OCI-LY1 (cell line): ENCODE data around the gene ICAM1.

Experiments used
- H2AFZ ChIP-seq: fragments of 200-600 bp; sonication (generic), shearing (Covaris generic); 2 replicates; pipeline ENCODE4 v1.6.0; 2014; ENCODE audit warnings: antibody characterized with exemption, mild to moderate bottlenecking, low read length
- H3F3A ChIP-seq: fragments of 200-600 bp; sonication (generic), shearing (Covaris generic); 2 replicates; pipeline ENCODE4 v1.6.0; 2014; ENCODE audit warnings: mild to moderate bottlenecking, antibody characterized with exemption, low read length, moderate library complexity; ENCODE audit not compliant: insufficient read depth
- H3K27ac ChIP-seq: fragments of 200-600 bp; sonication (generic); 2 replicates; pipeline ENCODE4 v1.5.1; 2014; ENCODE audit warnings: low read length, mixed run types, mild to moderate bottlenecking, low read depth; ENCODE audit not compliant: poor library complexity, severe bottlenecking
- H3K27me3 ChIP-seq: fragments of 200-600 bp; sonication (generic); 2 replicates; pipeline ENCODE4 v1.6.0; 2014; ENCODE audit warnings: antibody characterized with exemption, mild to moderate bottlenecking, low read length, moderate library complexity; ENCODE audit not compliant: insufficient read depth
- H3K36me3 ChIP-seq: fragments of 200-600 bp; sonication (generic); 2 replicates; pipeline ENCODE4 v1.6.1; 2014; ENCODE audit warnings: mild to moderate bottlenecking, antibody characterized with exemption, low read length, moderate library complexity, mixed read lengths; ENCODE audit not compliant: insufficient read depth
- H3K4me1 ChIP-seq: fragments of 200-600 bp; sonication (generic); 2 replicates; pipeline ENCODE4 v1.5.1; 2014; ENCODE audit warnings: mild to moderate bottlenecking, low read length, moderate library complexity; ENCODE audit not compliant: insufficient read depth, severe bottlenecking
- H3K4me2 ChIP-seq: fragments of 200-600 bp; sonication (generic), shearing (Covaris generic); 2 replicates; pipeline ENCODE4 v1.6.1; 2014; ENCODE audit warnings: low read length
- H3K4me3 ChIP-seq: fragments of 200-600 bp; sonication (generic); 2 replicates; pipeline ENCODE4 v1.5.1; 2014; ENCODE audit warnings: low read length, low read depth, mild to moderate bottlenecking, mixed read lengths; ENCODE audit not compliant: poor library complexity, severe bottlenecking
- H3K79me2 ChIP-seq: fragments of 200-600 bp; shearing (Covaris generic); 2 replicates; pipeline ENCODE4 v1.6.1; 2016; ENCODE audit warnings: mixed run types, low read length, mixed read lengths; ENCODE audit not compliant: insufficient read depth
- H3K9ac ChIP-seq: fragments of 200-600 bp; sonication (generic), shearing (Covaris generic); 2 replicates; pipeline ENCODE4 v1.6.1; 2014; ENCODE audit warnings: mild to moderate bottlenecking, low read length, mixed read lengths
- H3K9me2 ChIP-seq: fragments of 200-600 bp; sonication (generic), shearing (Covaris generic); 2 replicates; pipeline ENCODE4 v1.6.1; 2014; ENCODE audit warnings: low read depth, mild to moderate bottlenecking, low read length, mixed read lengths
- H3K9me3 ChIP-seq: fragments of 200-600 bp; shearing (Covaris generic); 2 replicates; pipeline ENCODE4 v1.6.1; 2014; ENCODE audit warnings: low read length, mixed read lengths
- H4K20me1 ChIP-seq: fragments of 200-600 bp; sonication (generic), shearing (Covaris generic); 2 replicates; pipeline ENCODE4 v1.6.0; 2016; ENCODE audit warnings: mild to moderate bottlenecking, low read length; ENCODE audit not compliant: insufficient read depth
- EZH2 ChIP-seq: fragments of 200-600 bp; sonication (generic), shearing (Covaris generic); IDR thresholded peaks from 2 replicates; pipeline ENCODE4 v1.8.0; 2017; ENCODE audit warnings: borderline replicate concordance, mixed run types, mild to moderate bottlenecking, antibody characterized with exemption, low read length, moderate library complexity, mixed read lengths
- TF ChIP-seq, protein P1 (sequence below): fragments of 200-600 bp; sonication (generic), shearing (Covaris generic); IDR thresholded peaks from 2 replicates; pipeline ENCODE4 v1.5.1; 2017; ENCODE audit warnings: mild to moderate bottlenecking, antibody characterized with exemption, low read length, moderate library complexity, mixed read lengths

The ICAM1 gene

DNA sequence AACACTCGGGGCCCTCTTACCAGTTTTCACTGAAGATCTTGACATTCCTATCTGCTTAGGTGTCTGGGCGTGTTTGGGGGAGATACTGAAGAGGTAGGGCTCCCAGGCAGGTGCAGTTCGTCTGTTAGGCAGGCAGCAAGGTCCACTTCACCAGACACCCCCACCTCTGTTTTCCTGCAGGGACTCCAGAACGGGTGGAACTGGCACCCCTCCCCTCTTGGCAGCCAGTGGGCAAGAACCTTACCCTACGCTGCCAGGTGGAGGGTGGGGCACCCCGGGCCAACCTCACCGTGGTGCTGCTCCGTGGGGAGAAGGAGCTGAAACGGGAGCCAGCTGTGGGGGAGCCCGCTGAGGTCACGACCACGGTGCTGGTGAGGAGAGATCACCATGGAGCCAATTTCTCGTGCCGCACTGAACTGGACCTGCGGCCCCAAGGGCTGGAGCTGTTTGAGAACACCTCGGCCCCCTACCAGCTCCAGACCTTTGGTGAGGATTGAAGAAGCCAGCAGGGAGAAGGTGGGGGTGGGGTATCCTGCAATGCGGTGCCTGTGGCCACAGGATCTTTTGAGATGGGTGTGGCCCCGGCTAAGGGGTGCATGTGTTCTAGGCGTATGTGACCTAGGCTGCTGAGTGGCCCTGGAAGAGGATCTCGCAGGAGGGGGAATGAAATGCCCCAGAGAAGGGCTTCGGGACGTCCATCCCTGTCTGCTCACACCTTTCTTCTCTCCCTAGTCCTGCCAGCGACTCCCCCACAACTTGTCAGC is 12.6 kb downstream of the ICAM1 start:
- Histone ChIP-seq H4K20me1 (no peaks in the 10 kb centered on the region), H3K9ac (no peak overlapping the region), H3K4me2 (no peak overlapping the region), H3K36me3 (peaks cover 11% of the 10 kb centered on the region), H3K9me3 (no peaks in the 10 kb centered on the region), H3F3A (no peaks in the 10 kb centered on the region), H3K4me3 (no peak overlapping the region), H2AFZ (no peak overlapping the region), H3K4me1 (peaks cover 11% of the 10 kb centered on the region), H3K9me2 (no peaks in the 10 kb centered on the region), H3K79me2 (no peaks in the 10 kb centered on the region), H3K27ac (no peak overlapping the region), H3K27me3 (no peaks in the 10 kb centered on the region)
- no peak for TF ChIP-seq EZH2
- TF ChIP-seq, protein P1, sequence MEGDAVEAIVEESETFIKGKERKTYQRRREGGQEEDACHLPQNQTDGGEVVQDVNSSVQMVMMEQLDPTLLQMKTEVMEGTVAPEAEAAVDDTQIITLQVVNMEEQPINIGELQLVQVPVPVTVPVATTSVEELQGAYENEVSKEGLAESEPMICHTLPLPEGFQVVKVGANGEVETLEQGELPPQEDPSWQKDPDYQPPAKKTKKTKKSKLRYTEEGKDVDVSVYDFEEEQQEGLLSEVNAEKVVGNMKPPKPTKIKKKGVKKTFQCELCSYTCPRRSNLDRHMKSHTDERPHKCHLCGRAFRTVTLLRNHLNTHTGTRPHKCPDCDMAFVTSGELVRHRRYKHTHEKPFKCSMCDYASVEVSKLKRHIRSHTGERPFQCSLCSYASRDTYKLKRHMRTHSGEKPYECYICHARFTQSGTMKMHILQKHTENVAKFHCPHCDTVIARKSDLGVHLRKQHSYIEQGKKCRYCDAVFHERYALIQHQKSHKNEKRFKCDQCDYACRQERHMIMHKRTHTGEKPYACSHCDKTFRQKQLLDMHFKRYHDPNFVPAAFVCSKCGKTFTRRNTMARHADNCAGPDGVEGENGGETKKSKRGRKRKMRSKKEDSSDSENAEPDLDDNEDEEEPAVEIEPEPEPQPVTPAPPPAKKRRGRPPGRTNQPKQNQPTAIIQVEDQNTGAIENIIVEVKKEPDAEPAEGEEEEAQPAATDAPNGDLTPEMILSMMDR, result no peak

DNA sequence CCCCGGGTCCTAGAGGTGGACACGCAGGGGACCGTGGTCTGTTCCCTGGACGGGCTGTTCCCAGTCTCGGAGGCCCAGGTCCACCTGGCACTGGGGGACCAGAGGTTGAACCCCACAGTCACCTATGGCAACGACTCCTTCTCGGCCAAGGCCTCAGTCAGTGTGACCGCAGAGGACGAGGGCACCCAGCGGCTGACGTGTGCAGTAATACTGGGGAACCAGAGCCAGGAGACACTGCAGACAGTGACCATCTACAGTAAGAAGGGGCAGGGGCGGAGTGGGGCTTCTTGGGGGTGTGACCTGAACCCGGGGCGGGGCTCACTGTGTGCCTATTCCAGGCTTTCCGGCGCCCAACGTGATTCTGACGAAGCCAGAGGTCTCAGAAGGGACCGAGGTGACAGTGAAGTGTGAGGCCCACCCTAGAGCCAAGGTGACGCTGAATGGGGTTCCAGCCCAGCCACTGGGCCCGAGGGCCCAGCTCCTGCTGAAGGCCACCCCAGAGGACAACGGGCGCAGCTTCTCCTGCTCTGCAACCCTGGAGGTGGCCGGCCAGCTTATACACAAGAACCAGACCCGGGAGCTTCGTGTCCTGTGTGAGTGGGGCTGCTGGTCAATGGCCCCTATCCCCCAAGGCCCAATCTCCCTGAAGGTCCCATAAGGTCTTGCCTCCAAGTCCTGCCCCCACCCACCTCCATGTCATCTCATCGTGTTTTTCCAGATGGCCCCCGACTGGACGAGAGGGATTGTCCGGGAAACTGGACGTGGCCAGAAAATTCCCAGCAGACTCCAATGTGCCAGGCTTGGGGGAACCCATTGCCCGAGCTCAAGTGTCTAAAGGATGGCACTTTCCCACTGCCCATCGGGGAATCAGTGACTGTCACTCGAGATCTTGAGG is 13.4 kb downstream of the ICAM1 start:
- no peaks in the 10 kb centered on the region for H3K79me2 ChIP-seq
- no peak for TF ChIP-seq EZH2
- TF ChIP-seq, protein P1, result no peak
- H3F3A ChIP-seq, result no peaks in the 10 kb centered on the region
- no peaks in the 10 kb centered on the region for H3K9me3 ChIP-seq
- H3K9ac ChIP-seq, result no peak overlapping the region
- peaks cover 19% of the 10 kb centered on the region for H3K4me1 ChIP-seq
- no peak overlapping the region for H3K4me3 ChIP-seq
- H3K9me2 ChIP-seq, result no peaks in the 10 kb centered on the region
- H3K36me3 ChIP-seq, result peaks cover 11% of the 10 kb centered on the region
- H2AFZ ChIP-seq, result no peak overlapping the region
- H3K27ac ChIP-seq, result no peak overlapping the region
- H3K27me3 ChIP-seq, result no peaks in the 10 kb centered on the region
- no peak overlapping the region for H3K4me2 ChIP-seq
- no peaks in the 10 kb centered on the region for H4K20me1 ChIP-seq

DNA sequence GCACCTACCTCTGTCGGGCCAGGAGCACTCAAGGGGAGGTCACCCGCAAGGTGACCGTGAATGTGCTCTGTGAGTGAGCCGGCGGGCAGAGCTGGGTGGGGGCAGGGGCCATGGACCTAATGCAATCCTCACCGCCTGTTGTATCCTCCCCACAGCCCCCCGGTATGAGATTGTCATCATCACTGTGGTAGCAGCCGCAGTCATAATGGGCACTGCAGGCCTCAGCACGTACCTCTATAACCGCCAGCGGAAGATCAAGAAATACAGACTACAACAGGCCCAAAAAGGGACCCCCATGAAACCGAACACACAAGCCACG is 14.0 kb downstream of the ICAM1 start:
- no peaks in the 10 kb centered on the region for H3F3A ChIP-seq
- H4K20me1 ChIP-seq, result no peaks in the 10 kb centered on the region
- no peaks in the 10 kb centered on the region for H3K27me3 ChIP-seq
- no peaks in the 10 kb centered on the region for H3K9me3 ChIP-seq
- no peak overlapping the region for H2AFZ ChIP-seq
- H3K4me1 ChIP-seq, result peaks cover 25% of the 10 kb centered on the region
- H3K79me2 ChIP-seq, result no peaks in the 10 kb centered on the region
- no peak overlapping the region for H3K4me2 ChIP-seq
- H3K9me2 ChIP-seq, result no peaks in the 10 kb centered on the region
- H3K27ac ChIP-seq, result no peak overlapping the region
- TF ChIP-seq EZH2, result no peak
- TF ChIP-seq, protein P1, result no peak
- no peak overlapping the region for H3K9ac ChIP-seq
- H3K36me3 ChIP-seq, result peaks cover 11% of the 10 kb centered on the region
- H3K4me3 ChIP-seq, result no peak overlapping the region
